ENCODE results near the gene NDUFS4.

DNA sequence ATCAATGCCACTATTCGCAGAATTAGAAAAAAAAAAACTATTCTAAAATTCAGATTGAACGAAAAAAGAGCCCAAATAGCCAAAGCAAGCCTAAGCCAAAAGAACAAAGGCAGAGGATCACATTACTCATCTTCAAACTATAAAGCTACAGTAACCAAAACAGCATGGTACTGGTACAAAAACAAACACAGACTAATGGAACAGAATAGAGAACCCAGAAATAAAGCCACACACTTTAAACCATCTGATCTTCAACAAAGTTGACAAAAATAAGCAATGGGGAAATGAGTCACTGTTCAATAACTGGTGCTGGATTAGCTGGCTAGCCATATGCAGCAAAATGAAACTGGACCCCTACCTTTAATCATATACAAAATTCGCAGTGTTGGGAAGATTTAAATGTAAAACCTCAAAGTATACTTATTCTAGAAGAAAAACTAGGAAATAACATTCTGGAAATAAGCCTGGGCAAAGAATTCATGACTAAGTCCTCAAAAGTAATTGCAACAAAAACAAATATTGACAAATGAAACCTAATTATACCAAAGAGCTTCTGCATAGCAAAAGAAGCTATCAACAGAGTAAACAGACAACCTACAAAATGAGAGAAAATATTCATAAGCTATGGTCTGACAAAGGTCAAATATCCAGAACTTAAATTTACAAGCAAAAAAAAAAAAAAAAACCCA is 153.7 kb downstream of the NDUFS4 start:
- TF ChIP-seq EZH2phosphoT487 (IDR thresholded peaks at IDR 0.05; ENCODE audit: borderline replicate concordance, low read depth) (no peak), RAD21 (IDR thresholded peaks at IDR 0.05; ENCODE audit: low read length) (no peak), POLR2AphosphoS5 (IDR thresholded peaks at IDR 0.05; ENCODE audit: low read depth, low read length) (no peak), NFIC (IDR thresholded peaks at IDR 0.05; ENCODE audit: borderline replicate concordance) (no peak), YY1 (IDR thresholded peaks at IDR 0.05; ENCODE audit: low read depth) (no peak), RXRA (IDR thresholded peaks at IDR 0.05; ENCODE audit: borderline replicate concordance, low read depth) (no peak), TCF12 (IDR thresholded peaks at IDR 0.05) (0 out of 2 replicates have a peak, but pooled peaks have one; percentile 3), JUND (IDR thresholded peaks at IDR 0.05) (no peak), NRF1 (IDR thresholded peaks at IDR 0.05; ENCODE audit: low read depth, low read length) (no peak), GATA2 (CRISPR knock-in tag; IDR thresholded peaks at IDR 0.05) (no peak), FOXM1 (IDR thresholded peaks at IDR 0.05; ENCODE audit: low read depth) (no peak), ELF1 (IDR thresholded peaks at IDR 0.05) (no peak)
- TF ChIP-seq, protein P1, sequence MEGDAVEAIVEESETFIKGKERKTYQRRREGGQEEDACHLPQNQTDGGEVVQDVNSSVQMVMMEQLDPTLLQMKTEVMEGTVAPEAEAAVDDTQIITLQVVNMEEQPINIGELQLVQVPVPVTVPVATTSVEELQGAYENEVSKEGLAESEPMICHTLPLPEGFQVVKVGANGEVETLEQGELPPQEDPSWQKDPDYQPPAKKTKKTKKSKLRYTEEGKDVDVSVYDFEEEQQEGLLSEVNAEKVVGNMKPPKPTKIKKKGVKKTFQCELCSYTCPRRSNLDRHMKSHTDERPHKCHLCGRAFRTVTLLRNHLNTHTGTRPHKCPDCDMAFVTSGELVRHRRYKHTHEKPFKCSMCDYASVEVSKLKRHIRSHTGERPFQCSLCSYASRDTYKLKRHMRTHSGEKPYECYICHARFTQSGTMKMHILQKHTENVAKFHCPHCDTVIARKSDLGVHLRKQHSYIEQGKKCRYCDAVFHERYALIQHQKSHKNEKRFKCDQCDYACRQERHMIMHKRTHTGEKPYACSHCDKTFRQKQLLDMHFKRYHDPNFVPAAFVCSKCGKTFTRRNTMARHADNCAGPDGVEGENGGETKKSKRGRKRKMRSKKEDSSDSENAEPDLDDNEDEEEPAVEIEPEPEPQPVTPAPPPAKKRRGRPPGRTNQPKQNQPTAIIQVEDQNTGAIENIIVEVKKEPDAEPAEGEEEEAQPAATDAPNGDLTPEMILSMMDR (IDR thresholded peaks at IDR 0.05), result no peak
